A673 (cell line): Measurements from ENCODE around the gene CACNA2D3.

Experiments used
- EZH2 ChIP-seq: fragments of 200-600 bp; sonication (generic); IDR thresholded peaks from 2 replicates; pipeline ENCODE4 v1.6.1; 2017; ENCODE audit warnings: borderline replicate concordance, low read depth, mild to moderate bottlenecking, mixed read lengths, antibody characterized with exemption, low read length; ENCODE audit not compliant: poor library complexity, severe bottlenecking
- TF ChIP-seq, protein P1 (sequence below): fragments of 300-800, 200-600 bp; sonication (generic); conservative IDR thresholded peaks from 2 replicates; pipeline ENCODE4 v1.5.1; 2017; ENCODE audit warnings: low read depth, mild to moderate bottlenecking, antibody characterized with exemption, low read length, moderate library complexity, mixed read lengths

DNA sequence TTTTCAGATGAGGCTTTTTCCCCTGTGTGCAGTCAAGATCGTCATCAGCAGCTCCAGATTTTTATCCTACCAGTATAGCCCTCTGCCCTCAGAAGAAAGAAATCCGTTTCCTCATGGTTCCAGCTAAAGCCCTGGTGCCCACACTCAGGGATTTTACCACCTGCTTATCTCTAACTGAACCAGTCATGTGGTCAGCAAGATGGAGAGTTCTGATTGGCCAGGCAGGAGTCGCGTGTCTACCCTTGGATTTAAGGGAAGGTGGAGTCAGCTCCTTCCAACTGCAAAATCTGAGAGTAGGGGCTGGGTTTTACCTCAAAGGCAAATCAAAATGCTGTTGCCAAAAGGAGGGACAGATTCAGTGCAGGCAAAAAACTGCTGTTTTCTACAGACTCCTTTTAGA lies 670.2 kb downstream of the CACNA2D3 start:
- TF ChIP-seq, protein P1, sequence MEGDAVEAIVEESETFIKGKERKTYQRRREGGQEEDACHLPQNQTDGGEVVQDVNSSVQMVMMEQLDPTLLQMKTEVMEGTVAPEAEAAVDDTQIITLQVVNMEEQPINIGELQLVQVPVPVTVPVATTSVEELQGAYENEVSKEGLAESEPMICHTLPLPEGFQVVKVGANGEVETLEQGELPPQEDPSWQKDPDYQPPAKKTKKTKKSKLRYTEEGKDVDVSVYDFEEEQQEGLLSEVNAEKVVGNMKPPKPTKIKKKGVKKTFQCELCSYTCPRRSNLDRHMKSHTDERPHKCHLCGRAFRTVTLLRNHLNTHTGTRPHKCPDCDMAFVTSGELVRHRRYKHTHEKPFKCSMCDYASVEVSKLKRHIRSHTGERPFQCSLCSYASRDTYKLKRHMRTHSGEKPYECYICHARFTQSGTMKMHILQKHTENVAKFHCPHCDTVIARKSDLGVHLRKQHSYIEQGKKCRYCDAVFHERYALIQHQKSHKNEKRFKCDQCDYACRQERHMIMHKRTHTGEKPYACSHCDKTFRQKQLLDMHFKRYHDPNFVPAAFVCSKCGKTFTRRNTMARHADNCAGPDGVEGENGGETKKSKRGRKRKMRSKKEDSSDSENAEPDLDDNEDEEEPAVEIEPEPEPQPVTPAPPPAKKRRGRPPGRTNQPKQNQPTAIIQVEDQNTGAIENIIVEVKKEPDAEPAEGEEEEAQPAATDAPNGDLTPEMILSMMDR, result no peak
- no peak for TF ChIP-seq EZH2
